CD4-positive, alpha-beta T cell (primary cell): ENCODE measurements around the gene THRA. TPM values are rescaled to one million over a fixed set of nuclear protein-coding genes. Genes with fewer than 3 reads are reported as not detected.

Experiments
- ATAC-seq: fragments of 200-7000 bp; cut with Tn5 transposase; one replicate; pipeline ENCODE4 v1.10.0; 2022; ENCODE audit warnings: mild to moderate bottlenecking; ENCODE audit not compliant: poor library complexity
- CTCF ChIA-PET: fragments of 350-600 bp; sonication (Branson Sonifier 250); formaldehyde crosslinking; loops from one replicate; lab custom pipeline; 2021; ENCODE audit warnings: antibody characterized with exemption, inconsistent platforms; lab: Charles Lee
- POLR2A ChIA-PET: fragments of 350-600 bp; sonication (Branson Sonifier 250); formaldehyde crosslinking; loops from one replicate; lab custom pipeline; 2021; ENCODE audit warnings: antibody characterized with exemption, inconsistent platforms; lab: Charles Lee
- DNase-seq, 14 experiments: peaks; one replicate each; pipeline ENCODE4 v3.0.0-alpha.2; 2013 to 2020; ENCODE audit warnings: mixed read lengths in 2 of 14
- H3K27ac ChIP-seq, 2 donors: one replicate each; pipeline versions ENCODE4 v1.5.1 to v1.7.0; 2013; ENCODE audit warnings: low read length in 2 of 2, low read depth in 1 of 2, mild to moderate bottlenecking in 1 of 2
- H3K27me3 ChIP-seq, 2 experiments: 1 replicate in 1 of 2; 2 replicates in 1 of 2; pipeline versions ENCODE4 v1.6.1 to v1.7.0; 2013; ENCODE audit warnings: low read length in 2 of 2, control low read depth in 1 of 2, mild to moderate bottlenecking in 1 of 2, moderate library complexity in 1 of 2; ENCODE audit not compliant: insufficient read depth in 2 of 2, control insufficient read depth in 1 of 2
- H3K36me3 ChIP-seq: one replicate; pipeline ENCODE4 v1.6.1; 2013; ENCODE audit warnings: low read length, control low read depth; ENCODE audit not compliant: insufficient read depth
- H3K4me1 ChIP-seq: one replicate; pipeline ENCODE4 v1.6.1; 2013; ENCODE audit warnings: low read length, control low read depth; ENCODE audit not compliant: insufficient read depth
- H3K4me3 ChIP-seq: one replicate; pipeline ENCODE4 v1.5.1; 2013; ENCODE audit warnings: mild to moderate bottlenecking, low read length, moderate library complexity
- H3K9me3 ChIP-seq, 2 experiments: 1 replicate in 1 of 2; 2 replicates in 1 of 2; pipeline versions ENCODE4 v1.6.1 to v1.7.0; 2013; ENCODE audit warnings: low read length in 2 of 2, mild to moderate bottlenecking in 2 of 2, control low read depth in 1 of 2, moderate library complexity in 1 of 2; ENCODE audit not compliant: control insufficient read depth in 1 of 2, insufficient read depth in 1 of 2
- H3K27ac Mint-ChIP-seq: one replicate; pipeline ENCODE4 v1.8.0; 2020; ENCODE audit warnings: mixed read lengths
- H3K27me3 Mint-ChIP-seq: one replicate; pipeline ENCODE4 v1.8.0; 2021; ENCODE audit warnings: mixed read lengths
- H3K36me3 Mint-ChIP-seq: one replicate; pipeline ENCODE4 v1.8.0; 2021; ENCODE audit warnings: low read depth, mixed read lengths
- H3K4me1 Mint-ChIP-seq: one replicate; pipeline ENCODE4 v1.8.0; 2021; ENCODE audit warnings: low read depth, mixed read lengths
- H3K4me3 Mint-ChIP-seq: one replicate; pipeline ENCODE4 v1.8.0; 2020; ENCODE audit warnings: mild to moderate bottlenecking, mixed read lengths
- H3K9me3 Mint-ChIP-seq: one replicate; pipeline ENCODE4 v1.8.0; 2020; ENCODE audit warnings: mixed read lengths
- CTCF ChIP-seq: fragments of 200-600 bp; IDR thresholded peaks from one replicate; pipeline ENCODE4 v1.8.0; 2022; ENCODE audit warnings: antibody characterized with exemption, mild to moderate bottlenecking
- intact Hi-C, 2 experiments: fragments of 100-400 bp; cut with DNase I in 1 of 2; cut with micrococcal nuclease in 1 of 2; formaldehyde crosslinking; loops; one replicate each; pipeline versions ENCODE4 v1.15.1 to v1.9.0; 2023 to 2025; cut with DNase I, micrococcal nuclease
- total RNA-seq, 174 experiments: library from RNA in 2 of 174; stranded (reverse) in 2 of 174; gene quantifications; one replicate each; pipeline ENCODE4 v1.2.3 and lab custom pipeline; 2021 to 2026

THRA gene
- total RNA-seq, 2 experiments from 2014 or later = 35.2 to 36.4 TPM

GRCh38 chr17:40095944-40096791 lies 33.4 kb downstream of the THRA start:
- H3K27ac ChIP-seq = peak overlapping the region; percentile 94 to 96
- Mint-ChIP-seq H3K4me1 (peaks cover 81% of the 10 kb centered on the region), H3K4me3 (peak overlapping the region; percentile 97), H3K27me3 (no peaks in the 10 kb centered on the region), H3K36me3 (peaks cover 82% of the 10 kb centered on the region), H3K27ac (peak overlapping the region; percentile 91), H3K9me3 (no peaks in the 10 kb centered on the region)
- no peaks in the 10 kb centered on the region for H3K9me3 ChIP-seq
- peak; percentile 54 for ATAC-seq
- CTCF ChIA-PET = interaction anchor here (0.9 to 8.8 kb wide), 3 partner anchors 10 to 95 kb away, joined by 3 to 93 read pairs (median 6); no protein-coding TSS in a partner anchor
- no peaks in the 10 kb centered on the region for H3K27me3 ChIP-seq
- peak; percentile 54 to 99 (median 70) for DNase-seq
- POLR2A ChIA-PET = interaction anchor here (0.6 to 9.7 kb wide), 15 partner anchors 10 to 116 kb away, joined by 3 to 335 read pairs (median 5); partner anchors contain the start of genes CASC3, MED24 and PSMD3
- peaks cover 54% of the 10 kb centered on the region for H3K36me3 ChIP-seq
- no peak for TF ChIP-seq CTCF
- intact Hi-C loops = loop anchor here (1.0 to 5.0 kb wide), 4 partner anchors 15 to 169 kb away; partner anchors contain the start of genes LRRC3C (in 1 of the 2), ORMDL3 (in 1 of the 2) and THRA (in 1 of the 2)
- peak overlapping the region; percentile 42 for H3K4me3 ChIP-seq
- H3K4me1 ChIP-seq = peaks cover 76% of the 10 kb centered on the region

DNA sequence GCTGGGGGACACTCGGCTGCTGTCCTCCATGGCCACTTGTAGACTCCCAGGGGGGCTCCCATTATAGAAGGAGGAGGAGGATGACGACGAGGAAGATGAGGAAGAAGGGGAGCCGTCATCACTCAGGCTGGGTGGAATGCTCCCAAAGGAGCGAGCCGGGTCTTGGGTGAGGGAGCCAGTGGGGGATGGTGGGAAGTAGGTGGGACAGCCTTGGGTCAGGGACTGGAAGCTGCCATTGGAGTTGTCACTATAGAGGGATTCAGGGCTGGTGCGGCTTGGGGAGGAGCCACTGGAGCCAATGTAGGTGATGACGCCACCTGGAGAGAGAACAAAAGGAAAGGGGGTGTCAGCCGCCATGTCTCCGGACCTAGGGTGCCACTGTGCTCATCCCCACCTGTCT lies 34.3 kb downstream of the THRA start:
- peak overlapping the region; percentile 91 for H3K27ac Mint-ChIP-seq
- intact Hi-C loops = loop anchor here (2.0 to 5.0 kb wide), 3 partner anchors 14 to 170 kb away; partner anchors contain the start of genes LRRC3C (in 1 of the 2), ORMDL3 (in 1 of the 2) and THRA (in 1 of the 2)
- peak overlapping the region; percentile 97 for H3K4me3 Mint-ChIP-seq
- peaks cover 75% of the 10 kb centered on the region for H3K36me3 Mint-ChIP-seq
- Histone ChIP-seq H3K9me3 (no peaks in the 10 kb centered on the region), H3K36me3 (peaks cover 51% of the 10 kb centered on the region), H3K4me3 (peak overlapping the region; percentile 42), H3K27me3 (no peaks in the 10 kb centered on the region), H3K4me1 (peaks cover 85% of the 10 kb centered on the region), H3K27ac (peak overlapping the region; percentile 94 to 96)
- no peaks in the 10 kb centered on the region for H3K9me3 Mint-ChIP-seq
- ChIA-PET POLR2A (interaction anchor here (1.0 to 9.7 kb wide), 5 partner anchors 9 to 43 kb away, joined by 3 to 335 read pairs (median 34); partner anchors contain the start of genes MED24 and THRA), CTCF (interaction anchor here (2.3 to 8.8 kb wide), 2 partner anchors 11 to 15 kb away, joined by 6 to 93 read pairs; no protein-coding TSS in a partner anchor)
- TF ChIP-seq CTCF = no peak
- H3K4me1 Mint-ChIP-seq = peaks cover 83% of the 10 kb centered on the region
- DNase-seq (peak in 1 of 14 experiments; percentile 38), ATAC-seq (no peak)
- H3K27me3 Mint-ChIP-seq = no peaks in the 10 kb centered on the region
